ENCODE measurements around the gene ZNF526.
A peak's percentile ranks its signal among the peaks of the same experiment; 100 is the strongest.

Gene ZNF526

GRCh38 chr19:42242512-42243409, 22.6 kb downstream of the ZNF526 start, which contains the start of gene GSK3A:
GSK3A (minus strand) TSS chr19:42242602; CDS start chr19:42242465, 137 bp downstream.
- peak; percentile 96 for DNase-seq (ENCODE audit: low read depth)
- TF ChIP-seq, protein P1, sequence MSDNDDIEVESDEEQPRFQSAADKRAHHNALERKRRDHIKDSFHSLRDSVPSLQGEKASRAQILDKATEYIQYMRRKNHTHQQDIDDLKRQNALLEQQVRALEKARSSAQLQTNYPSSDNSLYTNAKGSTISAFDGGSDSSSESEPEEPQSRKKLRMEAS (IDR thresholded peaks at IDR 0.05; ENCODE audit: low read depth, low read length) = peak; percentile 77
- TF ChIP-seq, protein P2, sequence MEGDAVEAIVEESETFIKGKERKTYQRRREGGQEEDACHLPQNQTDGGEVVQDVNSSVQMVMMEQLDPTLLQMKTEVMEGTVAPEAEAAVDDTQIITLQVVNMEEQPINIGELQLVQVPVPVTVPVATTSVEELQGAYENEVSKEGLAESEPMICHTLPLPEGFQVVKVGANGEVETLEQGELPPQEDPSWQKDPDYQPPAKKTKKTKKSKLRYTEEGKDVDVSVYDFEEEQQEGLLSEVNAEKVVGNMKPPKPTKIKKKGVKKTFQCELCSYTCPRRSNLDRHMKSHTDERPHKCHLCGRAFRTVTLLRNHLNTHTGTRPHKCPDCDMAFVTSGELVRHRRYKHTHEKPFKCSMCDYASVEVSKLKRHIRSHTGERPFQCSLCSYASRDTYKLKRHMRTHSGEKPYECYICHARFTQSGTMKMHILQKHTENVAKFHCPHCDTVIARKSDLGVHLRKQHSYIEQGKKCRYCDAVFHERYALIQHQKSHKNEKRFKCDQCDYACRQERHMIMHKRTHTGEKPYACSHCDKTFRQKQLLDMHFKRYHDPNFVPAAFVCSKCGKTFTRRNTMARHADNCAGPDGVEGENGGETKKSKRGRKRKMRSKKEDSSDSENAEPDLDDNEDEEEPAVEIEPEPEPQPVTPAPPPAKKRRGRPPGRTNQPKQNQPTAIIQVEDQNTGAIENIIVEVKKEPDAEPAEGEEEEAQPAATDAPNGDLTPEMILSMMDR (IDR thresholded peaks at IDR 0.05; ENCODE audit: low read depth, low read length) = no peak
- TF ChIP-seq MYC (IDR thresholded peaks at IDR 0.05; ENCODE audit: low read depth, low read length) (peak; percentile 49; the same call in 1 of the 2 replicates), POLR2A (IDR thresholded peaks at IDR 0.05; ENCODE audit: extremely low read depth, insufficient read length) (peak; percentile 56)
- H3K4me3 ChIP-seq (ENCODE audit: low read depth, low read length) = peak within 1 kb of the TSS; percentile 94

- H3K4me3 ChIP-seq (ENCODE audit: low read depth, low read length) = peak overlapping the region; percentile 84
- DNase-seq (ENCODE audit: low read depth) = peak; percentile 93
- TF ChIP-seq, protein P2 (IDR thresholded peaks at IDR 0.05; ENCODE audit: low read depth, low read length) = peak; percentile 58
- TF ChIP-seq, protein P1 (IDR thresholded peaks at IDR 0.05; ENCODE audit: low read depth, low read length) = peak; percentile 59; the same call in 1 of the 2 replicates
- TF ChIP-seq POLR2A (IDR thresholded peaks at IDR 0.05; ENCODE audit: extremely low read depth, insufficient read length) (no peak), MYC (IDR thresholded peaks at IDR 0.05; ENCODE audit: low read depth, low read length) (peak; percentile 59)
These were observed 24.5 kb downstream of the ZNF526 start for GRCh38 chr19:42244347-42245220.

GRCh38 chr19:42245231-42245630, 25.1 kb downstream of the ZNF526 start:
- no peak for DNase-seq (ENCODE audit: low read depth)
- no peak overlapping the region for H3K4me3 ChIP-seq (ENCODE audit: low read depth, low read length)
- TF ChIP-seq MYC (IDR thresholded peaks at IDR 0.05; ENCODE audit: low read depth, low read length) (no peak), POLR2A (IDR thresholded peaks at IDR 0.05; ENCODE audit: extremely low read depth, insufficient read length) (no peak)
- TF ChIP-seq, protein P2 (IDR thresholded peaks at IDR 0.05; ENCODE audit: low read depth, low read length) = no peak
- TF ChIP-seq, protein P1 (IDR thresholded peaks at IDR 0.05; ENCODE audit: low read depth, low read length) = no peak

- no peak overlapping the region for H3K4me3 ChIP-seq (ENCODE audit: low read depth, low read length)
- no peak for DNase-seq (ENCODE audit: low read depth)
- TF ChIP-seq, protein P1 (IDR thresholded peaks at IDR 0.05; ENCODE audit: low read depth, low read length) = no peak
- TF ChIP-seq, protein P2 (IDR thresholded peaks at IDR 0.05; ENCODE audit: low read depth, low read length) = no peak
- TF ChIP-seq POLR2A (IDR thresholded peaks at IDR 0.05; ENCODE audit: extremely low read depth, insufficient read length) (no peak), MYC (IDR thresholded peaks at IDR 0.05; ENCODE audit: low read depth, low read length) (no peak)
These were observed 26.2 kb downstream of the ZNF526 start for GRCh38 chr19:42246143-42246921.

Data from NB4 (cell line).